Psoas muscle (tissue), 8 donors: ENCODE data around the gene CAMKMT. TPM values are rescaled to one million over a fixed set of nuclear protein-coding genes. Genes with fewer than 3 reads are reported as not detected.

ENCODE experiments used
- ATAC-seq, 4 donors: fragments of 200-7000 bp; cut with Tn5 transposase; one replicate each; pipeline ENCODE4 v1.9.1; 2020; ENCODE audit warnings: moderate library complexity in 3 of 4, mild to moderate bottlenecking in 2 of 4
- DNase-seq, 2 donors: peaks; one replicate each; pipeline ENCODE4 v3.0.0-alpha.2; 2020
- H3K27ac ChIP-seq: fragments of 200-600 bp; one replicate; pipeline ENCODE4 v1.8.0; 2022
- H3K27me3 ChIP-seq, 3 donors: fragments of 200-600 bp in 1 of 3; one replicate each; pipeline versions ENCODE4 v1.6.1 to v1.8.0; 2013 to 2022; ENCODE audit warnings: low read length in 2 of 3, mild to moderate bottlenecking in 2 of 3, moderate library complexity in 1 of 3; ENCODE audit not compliant: insufficient read depth in 3 of 3
- H3K36me3 ChIP-seq, 2 donors: fragments of 200-600 bp in 1 of 2; one replicate each; pipeline versions ENCODE4 v1.6.1 to v1.8.0; 2013 to 2022; ENCODE audit warnings: low read depth in 1 of 2, mild to moderate bottlenecking in 1 of 2, moderate library complexity in 1 of 2; ENCODE audit not compliant: insufficient read depth in 1 of 2
- H3K4me1 ChIP-seq: fragments of 200-600 bp; one replicate; pipeline ENCODE4 v1.8.0; 2022
- H3K4me3 ChIP-seq: fragments of 200-600 bp; one replicate; pipeline ENCODE4 v1.8.0; 2022; ENCODE audit warnings: mild to moderate bottlenecking
- H3K9me3 ChIP-seq: fragments of 200-600 bp; one replicate; pipeline ENCODE4 v1.8.0; 2022
- WGBS, 3 donors: extraction: QIAGEN DNeasy Blood & Tissue Kit; methylation state at CpG; one replicate each; pipeline versions ENCODE4 v1.1.6 to v1.1.7; 2013; 5-methylcytosine and 5-hydroxymethylcytosine counted together
- intact Hi-C, 2 donors: fragments of 100-400 bp; cut with DNase I; formaldehyde crosslinking; loops; one replicate each; pipeline versions ENCODE4 v1.11.0 to v1.14.2; 2022
- polyA plus RNA-seq, 3 donors: library from polyadenylated mRNA; stranded (reverse); fragments of 200-250 nt; gene quantifications; one replicate each; pipeline ENCODE4 v1.2.3, GENCODE V29; 2013
- total RNA-seq, 4 donors: library from RNA; stranded (reverse); fragmentation: NEBNext Ultra II Directional in 2 of 4; extraction: Animal tissue kit (Norgen Biotek cat#: 25700) in 2 of 4; gene quantifications; one replicate each; pipeline versions ENCODE4 v1.2.1 to v1.2.4, GENCODE V29; 2021 to 2023
- TF ChIP-seq, protein P1 (sequence below): fragments of 200-600 bp; IDR thresholded peaks from one replicate; pipeline ENCODE4 v1.8.0; 2022; ENCODE audit warnings: antibody characterized with exemption
- donor health status: healthy with polysubstance abuse.
- donor health status: DM: no; HTN: no; CAD: no; lungs with moderate emphysema.
- donor health status: Bipolar disorder and iron deficiency.
- donor health status: healthy.
- donor health status: DM: yes; HTN: yes; CAD: no.
- donor health status: DM: no; HTN: no; CAD: no.
- donor health status: DM: no; HTN: no; CAD: no.
- donor health status: DM: yes; HTN: yes; CAD: no.

Gene CAMKMT
- total and polyA plus RNA-seq, 7 donors = 2.8 to 7.3 (median 4.5) TPM

DNA sequence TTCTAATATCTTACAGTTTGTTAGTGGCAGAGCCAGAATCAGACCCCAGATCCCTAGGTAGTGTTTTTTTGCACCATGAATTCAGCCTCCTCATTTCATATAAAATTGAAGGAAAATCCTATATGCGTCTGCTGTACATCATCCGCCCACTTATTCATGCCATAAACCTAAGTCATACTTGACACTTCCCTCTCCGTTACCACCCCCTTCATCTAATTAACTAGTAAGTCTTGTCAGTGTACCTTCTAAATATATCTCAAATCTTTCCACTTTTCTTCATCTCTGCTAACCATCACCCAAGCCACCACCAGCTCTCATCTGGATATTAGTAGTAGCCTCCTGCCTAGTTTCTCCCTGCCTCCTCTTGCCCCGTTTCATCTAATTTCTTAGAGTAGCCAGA is 331.1 kb downstream of the CAMKMT start:
- TF ChIP-seq, protein P1, sequence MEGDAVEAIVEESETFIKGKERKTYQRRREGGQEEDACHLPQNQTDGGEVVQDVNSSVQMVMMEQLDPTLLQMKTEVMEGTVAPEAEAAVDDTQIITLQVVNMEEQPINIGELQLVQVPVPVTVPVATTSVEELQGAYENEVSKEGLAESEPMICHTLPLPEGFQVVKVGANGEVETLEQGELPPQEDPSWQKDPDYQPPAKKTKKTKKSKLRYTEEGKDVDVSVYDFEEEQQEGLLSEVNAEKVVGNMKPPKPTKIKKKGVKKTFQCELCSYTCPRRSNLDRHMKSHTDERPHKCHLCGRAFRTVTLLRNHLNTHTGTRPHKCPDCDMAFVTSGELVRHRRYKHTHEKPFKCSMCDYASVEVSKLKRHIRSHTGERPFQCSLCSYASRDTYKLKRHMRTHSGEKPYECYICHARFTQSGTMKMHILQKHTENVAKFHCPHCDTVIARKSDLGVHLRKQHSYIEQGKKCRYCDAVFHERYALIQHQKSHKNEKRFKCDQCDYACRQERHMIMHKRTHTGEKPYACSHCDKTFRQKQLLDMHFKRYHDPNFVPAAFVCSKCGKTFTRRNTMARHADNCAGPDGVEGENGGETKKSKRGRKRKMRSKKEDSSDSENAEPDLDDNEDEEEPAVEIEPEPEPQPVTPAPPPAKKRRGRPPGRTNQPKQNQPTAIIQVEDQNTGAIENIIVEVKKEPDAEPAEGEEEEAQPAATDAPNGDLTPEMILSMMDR = no peak
- ATAC-seq (no peak), DNase-seq (no peak)
- intact Hi-C loops = no loop called here
- Histone ChIP-seq H3K9me3 (no peaks in the 10 kb centered on the region), H3K4me1 (no peaks in the 10 kb centered on the region), H3K4me3 (no peak overlapping the region), H3K27me3 (no peaks in the 10 kb centered on the region), H3K27ac (no peak overlapping the region), H3K36me3 (no peaks in the 10 kb centered on the region)
- WGBS, 3 donors = 96 to 98% (median 98%) methylated on average over 4 of the region's 4 CpGs

DNA sequence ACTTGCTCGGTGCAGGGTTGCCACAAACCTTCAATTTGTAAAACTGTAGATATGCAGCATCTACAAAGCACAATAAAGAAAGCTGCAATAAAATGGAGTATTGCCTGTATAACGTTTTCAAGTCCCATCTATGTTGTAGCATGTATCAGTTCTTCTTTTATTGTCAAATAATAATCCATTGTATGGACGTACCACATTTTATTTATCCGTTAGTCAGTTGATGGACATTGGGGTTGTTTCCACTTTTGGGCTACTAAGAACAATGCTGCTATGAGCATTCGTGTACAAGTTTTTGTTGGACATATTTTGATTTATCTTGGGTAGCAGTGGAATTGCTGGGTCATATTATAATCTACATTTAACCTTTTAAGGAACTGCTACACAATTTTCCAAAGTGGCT is 339.1 kb downstream of the CAMKMT start:
- 93 to 94% (median 93%) methylated on average over 5 of the region's 5 CpGs for WGBS, 3 donors
- ATAC-seq (no peak), DNase-seq (no peak)
- Histone ChIP-seq H3K27me3 (no peaks in the 10 kb centered on the region), H3K9me3 (no peaks in the 10 kb centered on the region), H3K27ac (no peak overlapping the region), H3K4me1 (no peaks in the 10 kb centered on the region), H3K36me3 (no peaks in the 10 kb centered on the region), H3K4me3 (no peak overlapping the region)
- intact Hi-C loops = no loop called here
- TF ChIP-seq, protein P1 = no peak

DNA sequence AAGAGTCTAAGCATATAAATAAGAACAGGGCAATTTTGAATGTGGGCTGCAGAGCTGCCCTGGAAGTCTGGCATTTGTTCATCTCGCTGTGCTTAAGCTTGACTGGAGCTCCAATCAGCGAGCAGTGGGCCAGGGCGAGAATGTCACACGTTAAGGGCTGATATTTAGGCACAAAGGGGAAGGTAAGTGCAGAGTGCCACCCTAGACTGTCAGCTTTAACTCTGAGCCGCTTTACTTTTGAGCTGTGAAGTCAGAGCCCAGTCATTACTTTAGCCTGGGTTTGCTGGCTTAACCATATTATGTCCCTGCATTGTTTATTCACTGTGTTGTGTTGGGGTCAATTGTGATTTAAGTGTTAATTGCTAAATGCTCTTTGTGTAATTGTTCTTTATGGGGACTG is 343.6 kb downstream of the CAMKMT start:
- Histone ChIP-seq H3K27me3 (no peaks in the 10 kb centered on the region), H3K9me3 (no peaks in the 10 kb centered on the region), H3K4me1 (no peaks in the 10 kb centered on the region), H3K27ac (no peak overlapping the region), H3K4me3 (no peak overlapping the region), H3K36me3 (no peaks in the 10 kb centered on the region)
- ATAC-seq = no peak
- intact Hi-C loops = no loop called here
- TF ChIP-seq, protein P1 = no peak
- DNase-seq = no peak
- 77 to 80% (median 80%) methylated on average over 5 of the region's 5 CpGs for WGBS, 3 donors

DNA sequence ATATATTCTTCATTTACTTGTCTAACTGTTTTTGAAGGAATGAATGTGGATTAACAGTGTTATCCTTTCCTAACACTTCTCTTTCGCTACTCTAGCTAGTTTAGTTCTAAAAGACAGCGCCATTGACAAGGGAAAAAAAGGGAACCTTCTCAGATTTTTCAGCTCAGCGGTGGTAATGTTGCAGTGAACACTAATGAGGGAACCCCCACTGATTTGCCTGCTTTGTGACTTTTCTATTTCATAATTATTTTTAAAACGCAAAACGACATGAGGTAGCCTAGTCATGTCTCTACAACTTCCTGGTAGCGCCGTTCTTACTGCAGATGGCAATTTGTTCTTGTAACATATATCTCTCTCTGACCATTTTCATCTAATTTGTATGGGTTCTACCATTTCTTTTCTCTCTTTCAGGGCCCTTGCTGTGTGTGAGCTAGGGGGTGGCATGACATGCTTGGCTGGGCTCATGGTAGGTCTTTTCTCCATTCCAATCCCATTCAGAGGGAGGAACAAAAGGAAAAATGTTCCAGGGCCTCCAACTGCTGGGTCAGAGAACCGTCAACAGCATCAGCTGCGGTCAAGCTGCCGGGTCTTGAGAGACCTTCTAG is 344.2 kb downstream of the CAMKMT start:
- 94 to 95% (median 95%) methylated on average over 10 of the region's 10 CpGs for WGBS, 3 donors
- no peaks in the 10 kb centered on the region for H3K4me1 ChIP-seq
- no peak for ATAC-seq
- DNase-seq = no peak
- intact Hi-C loops = no loop called here
- TF ChIP-seq, protein P1 = no peak
- H3K27ac ChIP-seq = no peak overlapping the region
- no peaks in the 10 kb centered on the region for H3K27me3 ChIP-seq
- H3K4me3 ChIP-seq = no peak overlapping the region
- H3K36me3 ChIP-seq = no peaks in the 10 kb centered on the region
- H3K9me3 ChIP-seq = no peaks in the 10 kb centered on the region
